IMR-90 (cell line): ENCODE data around the gene C17orf50.

Experiments used
- CTCF ChIP-seq: conservative IDR thresholded peaks from 2 replicates; pipeline ENCODE4 v1.5.1; 2012; ENCODE audit warnings: mild to moderate bottlenecking, low read depth, low read length, improper control_type of control experiment
- POLR2A ChIP-seq: IDR thresholded peaks from 2 replicates; pipeline ENCODE4 v1.6.1; 2012; ENCODE audit warnings: mild to moderate bottlenecking, low read depth, low read length

DNA sequence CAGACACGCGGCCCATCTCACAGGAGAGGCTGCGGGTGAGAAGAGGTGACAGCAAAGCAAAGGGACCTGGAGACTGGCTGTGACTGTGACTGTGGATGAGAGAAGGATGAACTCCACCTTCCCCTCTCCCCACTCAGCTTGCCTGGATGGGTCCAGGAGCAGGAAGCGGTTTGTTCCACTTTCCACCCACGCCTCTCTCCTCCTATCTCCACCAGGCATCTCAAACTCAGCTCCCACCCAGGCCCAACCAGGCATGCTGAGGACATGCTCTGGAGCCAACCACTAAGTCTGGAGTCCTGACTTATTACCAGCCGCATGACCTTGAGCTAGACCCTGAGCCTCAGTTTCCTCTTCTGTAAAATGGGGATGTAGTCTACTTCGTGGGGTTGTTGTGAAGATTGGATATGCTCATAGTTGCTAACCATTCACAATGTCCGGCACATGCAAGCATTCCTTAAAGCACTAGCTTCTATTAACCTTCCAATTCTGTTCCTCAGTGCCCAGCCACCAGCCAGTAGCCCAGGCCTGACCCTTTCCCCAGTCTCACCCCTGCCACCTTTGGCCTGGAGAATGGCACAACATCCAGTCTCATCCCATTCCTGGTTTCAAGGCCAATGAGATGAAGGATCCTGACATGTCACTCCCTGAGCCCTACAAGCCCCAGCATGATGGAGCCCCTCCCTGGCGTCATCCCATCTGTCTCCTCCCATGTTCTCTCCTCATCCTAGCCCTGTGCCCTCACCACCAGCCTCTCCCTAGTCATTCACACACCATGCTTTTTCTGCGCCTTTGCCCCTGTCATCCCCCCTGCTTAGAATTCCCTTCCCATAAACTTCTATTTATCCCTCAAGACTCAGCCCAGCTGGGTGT lies 9.9 kb upstream of the C17orf50 start:
- TF ChIP-seq CTCF: no peak
- no peak for TF ChIP-seq POLR2A
